Activated CD4-positive, CD25-positive, alpha-beta regulatory T cell treated with anti-CD3 and anti-CD28 coated beads, Interleukin-2, amount 50 U/mL, for 16 hours (primary cell): ENCODE measurements around the gene APP.

Experiments
- DNase-seq: peaks from one replicate; pipeline ENCODE4 v3.0.0-alpha.2; 2020; ENCODE audit warnings: low read depth, low spot score

The APP gene

GRCh38 chr21:25906587-25906986, 264.0 kb downstream of the APP start:
- DNase-seq: no peak

DNA sequence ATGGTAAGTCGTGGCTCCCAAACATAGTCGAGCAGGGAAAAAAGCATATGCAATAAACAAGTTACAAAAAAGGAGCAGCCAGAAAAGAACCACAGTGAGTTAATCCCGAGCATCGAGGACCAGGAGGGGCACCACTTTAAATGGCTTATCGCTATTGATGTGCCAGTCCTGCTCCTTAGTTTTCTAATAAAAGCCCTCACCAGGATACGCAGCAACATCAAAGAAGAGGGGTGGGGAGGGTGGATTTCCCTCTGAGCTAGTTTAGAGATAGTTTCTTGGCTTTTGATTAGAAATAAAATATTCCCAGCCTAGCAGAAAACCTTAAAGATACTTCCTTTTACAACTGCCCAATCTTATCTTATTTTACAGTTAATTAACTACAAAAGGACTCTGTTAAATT, 265.4 kb downstream of the APP start:
- no peak for DNase-seq

- DNase-seq: no peak
Observed at GRCh38 chr21:25904044-25904695, 266.4 kb downstream of the APP start.

- DNase-seq: no peak
Observed at GRCh38 chr21:25903607-25904006, 267.0 kb downstream of the APP start.

DNA sequence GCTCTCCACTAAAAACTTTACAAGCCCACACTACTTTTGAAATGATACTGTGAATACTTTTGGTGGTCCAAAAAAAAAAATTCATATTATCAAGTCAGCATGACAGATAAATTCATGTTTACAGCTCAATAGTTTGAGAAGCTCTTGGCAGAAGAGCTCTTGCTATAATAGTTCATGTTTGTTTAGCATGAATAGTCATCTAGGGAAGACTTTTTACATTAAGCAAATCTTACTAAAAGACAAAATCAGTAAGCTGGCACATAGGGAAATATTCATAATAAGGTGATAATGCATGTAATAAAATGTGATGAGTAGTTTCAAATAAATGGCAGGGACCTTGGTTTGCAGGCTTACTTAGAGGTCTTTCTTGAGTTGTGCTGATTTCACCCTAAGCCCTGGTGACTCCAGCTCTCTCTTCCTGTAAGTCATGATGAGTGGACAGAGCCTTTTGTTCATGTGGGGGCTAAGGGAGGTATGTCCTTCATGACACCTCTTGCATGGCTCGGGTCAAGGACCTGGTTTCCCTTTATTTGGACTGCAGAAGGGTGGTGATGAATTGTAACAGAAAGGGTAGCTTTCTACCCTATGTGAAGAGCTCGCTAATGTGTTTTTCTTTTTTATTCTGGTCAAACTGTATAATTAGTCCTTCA, 269.1 kb downstream of the APP start:
- DNase-seq: no peak

DNA sequence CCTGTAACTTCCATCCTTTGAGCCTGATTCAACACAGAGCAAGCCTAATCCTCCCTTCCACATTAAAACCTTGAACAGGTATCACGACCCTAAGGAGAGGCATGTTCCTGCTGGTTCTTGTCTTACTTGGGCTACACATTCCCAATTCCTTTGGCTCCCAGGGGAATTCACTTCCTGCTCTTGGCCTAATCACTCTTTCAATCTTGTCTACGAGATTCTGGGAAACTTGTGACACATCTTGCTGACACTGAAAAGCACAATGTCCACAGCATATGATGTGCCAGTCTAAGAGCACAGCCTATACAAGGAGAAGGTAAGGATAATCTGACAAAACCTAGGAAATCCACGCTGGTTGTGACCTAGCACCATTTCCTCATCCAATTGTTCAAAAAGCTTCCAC, 271.9 kb downstream of the APP start:
- no peak for DNase-seq

- no peak for DNase-seq
Observed at GRCh38 chr21:25897383-25897782, 273.2 kb downstream of the APP start.

GRCh38 chr21:25896501-25897056, 274.0 kb downstream of the APP start:
- DNase-seq: no peak

- DNase-seq: no peak
Observed at GRCh38 chr21:25895565-25896205, 274.9 kb downstream of the APP start.

GRCh38 chr21:25893191-25893590, 277.4 kb downstream of the APP start:
- no peak for DNase-seq

- no peak for DNase-seq
Observed at GRCh38 chr21:25891596-25891995, 279.0 kb downstream of the APP start.

DNA sequence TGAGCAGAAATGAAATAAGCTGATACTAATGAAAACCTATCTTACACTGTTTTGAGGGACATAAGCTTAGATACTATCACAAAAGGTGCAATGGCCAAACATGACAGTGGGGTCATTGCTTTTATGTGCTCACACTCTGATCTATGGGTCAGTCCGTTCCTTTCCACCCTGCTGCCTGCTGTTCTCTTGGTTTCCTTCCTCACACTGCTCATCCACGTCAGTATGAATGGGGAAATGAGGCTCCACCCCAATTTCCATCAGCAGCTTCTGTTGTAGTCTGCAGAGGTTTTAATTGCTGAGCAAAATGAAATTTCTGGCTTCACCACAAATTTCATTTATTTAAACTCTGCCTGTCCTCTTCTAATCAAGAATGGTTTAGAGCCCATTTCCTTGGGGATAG, 280.6 kb downstream of the APP start:
- DNase-seq: no peak

DNA sequence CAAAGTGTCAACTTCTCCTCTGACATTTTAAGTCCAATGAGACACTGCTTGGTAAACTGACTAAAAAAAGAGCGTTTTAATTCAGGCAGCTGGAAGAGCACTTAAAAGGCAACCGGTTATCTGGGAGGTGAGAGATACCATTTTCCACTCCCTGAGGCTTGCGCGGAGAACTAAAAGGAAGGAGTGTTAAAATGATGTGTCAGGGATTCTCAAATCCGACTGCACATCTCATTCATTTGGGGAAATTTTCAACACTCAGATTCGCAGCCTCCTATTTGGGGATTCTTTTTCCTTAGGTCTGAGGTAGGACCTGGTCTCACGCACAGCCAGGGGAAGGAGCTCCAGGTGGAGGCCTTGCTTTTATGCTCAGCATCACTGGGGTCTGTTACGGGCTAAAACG, 281.9 kb downstream of the APP start:
- no peak for DNase-seq

GRCh38 chr21:25887646-25888306, 282.8 kb downstream of the APP start:
- no peak for DNase-seq

- no peak for DNase-seq
Observed at GRCh38 chr21:25887166-25887565, 283.4 kb downstream of the APP start.

DNA sequence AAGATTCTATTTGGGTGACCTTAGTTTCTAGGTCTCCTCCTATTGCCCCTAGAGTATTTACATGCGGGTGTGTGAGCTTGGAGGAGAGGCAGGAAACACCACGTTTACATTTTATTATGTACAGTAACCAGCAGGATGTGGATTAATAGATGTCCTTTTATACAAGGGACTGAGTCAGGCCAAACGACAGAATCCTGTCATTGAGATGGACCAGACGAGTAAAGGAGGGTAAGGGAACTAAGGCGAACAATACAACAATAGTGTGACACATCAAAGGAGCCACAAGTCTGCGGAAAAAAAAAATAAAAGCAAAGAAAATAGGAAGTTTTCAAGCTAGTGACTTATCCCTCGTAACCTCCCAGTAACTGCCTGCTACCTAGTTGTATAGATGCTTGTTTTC, 284.7 kb downstream of the APP start:
- no peak for DNase-seq

- DNase-seq: no peak
Observed at GRCh38 chr21:25885405-25885804, 285.2 kb downstream of the APP start.

- DNase-seq: no peak
Observed at GRCh38 chr21:25884311-25884710, 286.3 kb downstream of the APP start.

- DNase-seq: peak; percentile 10
Observed at GRCh38 chr21:25881524-25882376, 288.8 kb downstream of the APP start.

DNA sequence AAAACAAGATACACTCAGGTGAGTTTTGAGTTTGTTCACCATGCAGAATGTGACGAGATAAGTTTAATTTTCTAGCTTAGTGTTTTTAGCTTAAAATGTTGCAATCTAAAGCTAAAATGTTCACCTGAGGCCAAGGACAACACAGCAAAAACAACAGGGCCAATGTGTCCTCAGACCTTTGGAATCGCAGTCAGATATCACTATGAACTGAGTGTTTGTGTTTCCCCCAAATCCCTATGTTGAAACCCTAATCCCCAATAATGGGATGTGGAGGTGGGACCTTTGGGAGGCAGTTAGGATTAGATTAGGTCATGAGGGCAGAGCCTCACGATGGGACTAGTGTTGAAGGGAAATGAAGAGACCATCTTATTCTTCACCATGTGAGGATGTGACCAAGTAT, 291.4 kb downstream of the APP start:
- DNase-seq: no peak

DNA sequence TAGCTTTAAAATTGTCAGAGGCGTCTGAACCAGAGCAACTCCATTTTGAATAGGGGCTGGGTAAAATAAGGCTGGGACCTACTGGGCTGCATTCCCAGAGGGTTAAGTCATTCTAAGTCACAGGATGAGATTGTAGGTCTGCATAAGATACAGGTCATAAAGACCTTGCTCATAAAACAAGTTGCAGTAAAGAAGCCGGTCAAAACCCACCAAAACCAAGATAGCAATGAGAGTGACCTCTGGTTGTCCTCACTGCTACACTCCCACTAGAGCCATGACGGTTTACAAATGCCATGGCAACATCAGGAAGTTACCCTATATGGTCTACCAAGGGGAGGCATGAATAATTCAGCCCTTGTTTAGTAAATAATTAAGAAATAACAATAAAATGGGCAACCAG, 292.2 kb downstream of the APP start:
- DNase-seq: no peak
